ENCODE data around the gene DLL3. TPM values are rescaled to one million over a fixed set of nuclear protein-coding genes. Genes with fewer than 3 reads are reported as not detected.

Gene DLL3
- polyA plus RNA-seq, 1 donor from 2014 or later: 35.5 TPM

DNA sequence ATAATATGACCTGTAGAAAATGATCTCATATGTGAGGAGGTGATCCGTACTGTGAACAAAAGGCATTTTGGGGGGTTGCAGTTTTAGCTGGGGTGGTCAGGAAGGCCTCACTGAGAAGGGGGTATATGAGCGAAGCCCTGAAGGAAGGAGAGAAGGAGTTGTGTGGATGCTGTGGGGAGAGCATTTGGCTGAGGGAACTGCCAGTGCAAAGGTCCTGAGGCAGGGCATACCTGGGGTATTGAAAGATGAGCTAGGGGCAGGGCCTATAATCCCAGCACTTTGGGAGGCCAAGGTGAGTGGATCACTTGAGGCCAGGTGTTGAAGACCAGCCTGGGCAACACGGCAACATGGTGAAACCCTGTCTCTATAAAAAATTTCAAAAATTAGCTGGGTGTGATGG lies 18.7 kb downstream of the DLL3 start:
- H3K79me2 ChIP-seq (replicated peaks; ENCODE audit: insufficient read depth, low read length): no peaks in the 10 kb centered on the region
- no peaks in the 10 kb centered on the region for H3K36me3 ChIP-seq (ENCODE audit: insufficient read depth, low read length)
- H4K20me1 ChIP-seq (ENCODE audit: insufficient read depth): no peaks in the 10 kb centered on the region
- no peaks in the 10 kb centered on the region for H3F3A ChIP-seq (ENCODE audit: insufficient read depth, low read length, poor library complexity, severe bottlenecking)
- no peak overlapping the region for H3K27ac ChIP-seq (ENCODE audit: low read length)
- H3K9me2 ChIP-seq (ENCODE audit: insufficient read depth, low read length): no peaks in the 10 kb centered on the region
- H3K27me3 ChIP-seq (ENCODE audit: insufficient read depth, low read depth, low read length): peaks cover 39% of the 10 kb centered on the region
- no peak overlapping the region for H3K9ac ChIP-seq (ENCODE audit: low read length)
- H2AFZ ChIP-seq (ENCODE audit: low read depth, low read length): no peak overlapping the region
- TF ChIP-seq EZH2 (IDR thresholded peaks at IDR 0.05; ENCODE audit: borderline replicate concordance, insufficient read depth, low read length, poor library complexity, severe bottlenecking) (no peak), EP300 (conservative IDR thresholded peaks at IDR 0.05; ENCODE audit: poor library complexity, severe bottlenecking) (no peak), SMC3 (conservative IDR thresholded peaks at IDR 0.05; ENCODE audit: poor library complexity) (no peak), RAD21 (conservative IDR thresholded peaks at IDR 0.05) (no peak), POLR2AphosphoS5 (IDR thresholded peaks at IDR 0.05) (no peak), MXI1 (conservative IDR thresholded peaks at IDR 0.05; ENCODE audit: poor library complexity, severe bottlenecking) (no peak)
- TF ChIP-seq, protein P1, sequence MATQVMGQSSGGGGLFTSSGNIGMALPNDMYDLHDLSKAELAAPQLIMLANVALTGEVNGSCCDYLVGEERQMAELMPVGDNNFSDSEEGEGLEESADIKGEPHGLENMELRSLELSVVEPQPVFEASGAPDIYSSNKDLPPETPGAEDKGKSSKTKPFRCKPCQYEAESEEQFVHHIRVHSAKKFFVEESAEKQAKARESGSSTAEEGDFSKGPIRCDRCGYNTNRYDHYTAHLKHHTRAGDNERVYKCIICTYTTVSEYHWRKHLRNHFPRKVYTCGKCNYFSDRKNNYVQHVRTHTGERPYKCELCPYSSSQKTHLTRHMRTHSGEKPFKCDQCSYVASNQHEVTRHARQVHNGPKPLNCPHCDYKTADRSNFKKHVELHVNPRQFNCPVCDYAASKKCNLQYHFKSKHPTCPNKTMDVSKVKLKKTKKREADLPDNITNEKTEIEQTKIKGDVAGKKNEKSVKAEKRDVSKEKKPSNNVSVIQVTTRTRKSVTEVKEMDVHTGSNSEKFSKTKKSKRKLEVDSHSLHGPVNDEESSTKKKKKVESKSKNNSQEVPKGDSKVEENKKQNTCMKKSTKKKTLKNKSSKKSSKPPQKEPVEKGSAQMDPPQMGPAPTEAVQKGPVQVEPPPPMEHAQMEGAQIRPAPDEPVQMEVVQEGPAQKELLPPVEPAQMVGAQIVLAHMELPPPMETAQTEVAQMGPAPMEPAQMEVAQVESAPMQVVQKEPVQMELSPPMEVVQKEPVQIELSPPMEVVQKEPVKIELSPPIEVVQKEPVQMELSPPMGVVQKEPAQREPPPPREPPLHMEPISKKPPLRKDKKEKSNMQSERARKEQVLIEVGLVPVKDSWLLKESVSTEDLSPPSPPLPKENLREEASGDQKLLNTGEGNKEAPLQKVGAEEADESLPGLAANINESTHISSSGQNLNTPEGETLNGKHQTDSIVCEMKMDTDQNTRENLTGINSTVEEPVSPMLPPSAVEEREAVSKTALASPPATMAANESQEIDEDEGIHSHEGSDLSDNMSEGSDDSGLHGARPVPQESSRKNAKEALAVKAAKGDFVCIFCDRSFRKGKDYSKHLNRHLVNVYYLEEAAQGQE (IDR thresholded peaks at IDR 0.05; ENCODE audit: borderline replicate concordance): no peak
- TF ChIP-seq, protein P2, sequence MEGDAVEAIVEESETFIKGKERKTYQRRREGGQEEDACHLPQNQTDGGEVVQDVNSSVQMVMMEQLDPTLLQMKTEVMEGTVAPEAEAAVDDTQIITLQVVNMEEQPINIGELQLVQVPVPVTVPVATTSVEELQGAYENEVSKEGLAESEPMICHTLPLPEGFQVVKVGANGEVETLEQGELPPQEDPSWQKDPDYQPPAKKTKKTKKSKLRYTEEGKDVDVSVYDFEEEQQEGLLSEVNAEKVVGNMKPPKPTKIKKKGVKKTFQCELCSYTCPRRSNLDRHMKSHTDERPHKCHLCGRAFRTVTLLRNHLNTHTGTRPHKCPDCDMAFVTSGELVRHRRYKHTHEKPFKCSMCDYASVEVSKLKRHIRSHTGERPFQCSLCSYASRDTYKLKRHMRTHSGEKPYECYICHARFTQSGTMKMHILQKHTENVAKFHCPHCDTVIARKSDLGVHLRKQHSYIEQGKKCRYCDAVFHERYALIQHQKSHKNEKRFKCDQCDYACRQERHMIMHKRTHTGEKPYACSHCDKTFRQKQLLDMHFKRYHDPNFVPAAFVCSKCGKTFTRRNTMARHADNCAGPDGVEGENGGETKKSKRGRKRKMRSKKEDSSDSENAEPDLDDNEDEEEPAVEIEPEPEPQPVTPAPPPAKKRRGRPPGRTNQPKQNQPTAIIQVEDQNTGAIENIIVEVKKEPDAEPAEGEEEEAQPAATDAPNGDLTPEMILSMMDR (IDR thresholded peaks at IDR 0.05; ENCODE audit: poor library complexity, severe bottlenecking): no peak
- no peak overlapping the region for H3K4me3 ChIP-seq (ENCODE audit: low read length)
- H3K9me3 ChIP-seq (ENCODE audit: low read length): no peaks in the 10 kb centered on the region
- no peak overlapping the region for H3K4me2 ChIP-seq (ENCODE audit: low read length)

DNA sequence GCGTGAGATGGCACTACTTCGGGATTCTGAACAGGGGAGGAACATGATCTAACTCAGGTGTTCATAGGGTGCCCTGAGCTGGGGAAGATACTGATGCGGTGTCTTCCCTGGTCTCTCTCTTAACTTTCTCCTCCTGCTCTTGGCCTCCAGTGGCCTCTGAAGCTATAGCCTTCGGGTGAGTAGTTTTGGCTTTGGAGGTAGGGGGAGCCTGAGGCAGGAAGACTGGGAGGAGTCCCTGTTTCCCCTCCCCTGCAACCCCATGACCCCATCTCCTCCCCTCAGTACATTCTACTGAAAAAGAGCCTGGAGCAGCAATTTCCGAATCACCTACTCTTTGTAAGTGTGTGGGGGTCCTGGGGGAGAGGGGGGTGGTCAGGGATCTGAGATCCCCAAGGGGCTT lies 19.7 kb downstream of the DLL3 start:
- Histone ChIP-seq H3K4me2 (ENCODE audit: low read length) (no peak overlapping the region), H3K27ac (ENCODE audit: low read length) (no peak overlapping the region), H3K27me3 (ENCODE audit: insufficient read depth, low read depth, low read length) (peaks cover 33% of the 10 kb centered on the region), H2AFZ (ENCODE audit: low read depth, low read length) (no peak overlapping the region), H3K9me3 (ENCODE audit: low read length) (no peaks in the 10 kb centered on the region), H3K36me3 (ENCODE audit: insufficient read depth, low read length) (no peaks in the 10 kb centered on the region), H3K9me2 (ENCODE audit: insufficient read depth, low read length) (no peaks in the 10 kb centered on the region), H3K79me2 (replicated peaks; ENCODE audit: insufficient read depth, low read length) (no peaks in the 10 kb centered on the region), H3K9ac (ENCODE audit: low read length) (no peak overlapping the region), H3F3A (ENCODE audit: insufficient read depth, low read length, poor library complexity, severe bottlenecking) (no peaks in the 10 kb centered on the region), H3K4me3 (ENCODE audit: low read length) (no peak overlapping the region), H4K20me1 (ENCODE audit: insufficient read depth) (no peaks in the 10 kb centered on the region)
- TF ChIP-seq TAF1 (IDR thresholded peaks at IDR 0.05; ENCODE audit: low read depth) (no peak), MXI1 (conservative IDR thresholded peaks at IDR 0.05; ENCODE audit: poor library complexity, severe bottlenecking) (no peak), POLR2AphosphoS5 (IDR thresholded peaks at IDR 0.05) (no peak), EP300 (conservative IDR thresholded peaks at IDR 0.05; ENCODE audit: poor library complexity, severe bottlenecking) (no peak), SMC3 (conservative IDR thresholded peaks at IDR 0.05; ENCODE audit: poor library complexity) (no peak), RAD21 (conservative IDR thresholded peaks at IDR 0.05) (no peak), EZH2 (IDR thresholded peaks at IDR 0.05; ENCODE audit: borderline replicate concordance, insufficient read depth, low read length, poor library complexity, severe bottlenecking) (no peak)
- TF ChIP-seq, protein P2 (IDR thresholded peaks at IDR 0.05; ENCODE audit: poor library complexity, severe bottlenecking): no peak
- TF ChIP-seq, protein P1 (IDR thresholded peaks at IDR 0.05; ENCODE audit: borderline replicate concordance): no peak
